ENCODE data around the gene MMP14.
"Not testable (repeated sequence)": the region's sequence is repeated elsewhere in the genome, so short reads cannot be mapped to it uniquely, and the experiment has no call there.

MMP14 gene

GRCh38 chr14:22842211-22843122 lies 6.1 kb downstream of the MMP14 start:
- no peak for DNase-seq

GRCh38 chr14:22843123-22843925 lies 6.9 kb downstream of the MMP14 start:
- DNase-seq = no peak

- no peak for DNase-seq
Measured at GRCh38 chr14:22844221-22845102, 8.1 kb downstream of the MMP14 start.

- DNase-seq = no peak
Measured at GRCh38 chr14:22845103-22845394, 8.7 kb downstream of the MMP14 start.

GRCh38 chr14:22845821-22846625 lies 9.6 kb downstream of the MMP14 start:
- DNase-seq = no peak

- DNase-seq = no peak
Measured at GRCh38 chr14:22846811-22847307, 10.5 kb downstream of the MMP14 start.

GRCh38 chr14:22847661-22848341 lies 11.4 kb downstream of the MMP14 start:
- peak; percentile 79 for DNase-seq

- peak; percentile 88 for DNase-seq
Measured at GRCh38 chr14:22848351-22849164, 12.2 kb downstream of the MMP14 start.

- peak; percentile 38 for DNase-seq
Measured at GRCh38 chr14:22849212-22849819, 12.9 kb downstream of the MMP14 start.

GRCh38 chr14:22850944-22851764 lies 14.8 kb downstream of the MMP14 start:
- peak; percentile 99 for DNase-seq

GRCh38 chr14:22852178-22852577 lies 15.8 kb downstream of the MMP14 start:
- not testable (repeated sequence) for DNase-seq

- DNase-seq = no peak
Measured at GRCh38 chr14:22852599-22852939, 16.2 kb downstream of the MMP14 start.

- DNase-seq = peak; percentile 72
Measured at GRCh38 chr14:22852940-22853767, 16.8 kb downstream of the MMP14 start.

GRCh38 chr14:22854296-22854695 lies 17.9 kb downstream of the MMP14 start:
- DNase-seq = not testable (repeated sequence)

- DNase-seq = no peak
Measured at GRCh38 chr14:22854963-22855724, 18.8 kb downstream of the MMP14 start.

GRCh38 chr14:22856428-22856827 lies 20.0 kb downstream of the MMP14 start:
- no peak for DNase-seq

- not testable (repeated sequence) for DNase-seq
Measured at GRCh38 chr14:22860377-22860776, 24.0 kb downstream of the MMP14 start.

Measured in HCEC 1CT (cell line).